HG03025 (cell line): ENCODE measurements around the gene VPS8.

Source experiments
- ATAC-seq: cut with Tn5 transposase; IDR thresholded peaks from one replicate; pipeline ENCODE4 v1.9.1; 2021; ENCODE audit warnings: mild to moderate bottlenecking, moderate library complexity; ENCODE audit not compliant: unreplicated experiment, low FRiP score

Gene VPS8

DNA sequence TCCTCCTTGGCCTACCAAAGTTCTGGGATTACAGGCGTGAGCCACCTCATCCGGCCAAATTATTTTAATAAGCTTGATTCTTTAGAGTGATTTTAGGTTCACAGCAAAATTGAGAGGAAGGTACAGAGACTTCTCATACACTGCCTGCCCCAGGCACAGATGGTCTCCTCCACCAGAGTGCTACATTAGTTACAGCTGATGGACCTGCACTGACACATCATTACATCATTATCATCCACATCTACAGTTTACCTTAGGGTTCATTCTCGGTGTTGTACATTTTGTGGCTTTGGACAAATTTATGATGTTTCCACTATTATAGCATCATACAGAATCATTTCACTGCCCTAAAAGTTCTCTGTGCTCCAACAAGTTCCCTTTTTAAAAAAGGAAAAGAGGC lies 4.4 kb upstream of the VPS8 start:
- no peak for ATAC-seq

DNA sequence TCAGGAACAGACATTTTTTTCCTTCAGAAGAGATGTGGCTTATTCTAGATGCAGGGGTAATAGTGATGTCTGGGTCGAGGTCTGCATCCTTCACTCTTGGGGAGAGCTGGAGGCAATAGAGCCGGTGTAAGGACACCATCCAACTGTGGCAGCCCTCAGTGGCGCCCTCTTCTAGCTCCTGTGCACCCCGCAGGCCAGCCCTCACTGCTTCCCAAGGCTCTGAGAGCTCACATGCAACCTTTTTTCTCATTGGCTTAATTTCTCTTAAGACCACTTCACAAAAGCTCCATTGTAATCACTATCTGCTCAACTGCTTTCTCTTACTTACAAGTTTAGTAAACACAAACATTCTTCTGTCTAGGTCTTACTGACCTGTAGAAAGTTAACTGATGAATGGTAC lies 3.9 kb upstream of the VPS8 start:
- ATAC-seq: no peak

DNA sequence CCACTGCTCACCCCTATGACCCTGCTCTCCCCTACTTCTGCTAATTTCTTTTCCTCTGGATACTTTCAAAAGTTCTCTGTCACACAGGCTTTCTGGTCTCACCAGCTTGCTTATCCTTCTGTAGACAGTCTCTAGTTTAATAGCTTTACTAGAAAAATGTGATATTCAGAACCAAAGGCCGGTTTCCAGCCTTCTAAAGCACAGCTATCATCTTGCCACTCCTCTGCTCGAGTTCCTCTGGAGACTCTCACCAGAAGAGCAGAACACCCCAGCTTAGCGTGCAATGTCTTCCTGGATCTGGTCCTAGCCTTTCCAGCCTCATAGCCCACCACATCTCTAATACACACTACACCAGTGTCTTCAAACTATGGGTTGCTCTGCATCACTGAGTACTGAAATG lies 1.8 kb upstream of the VPS8 start:
- ATAC-seq: no peak

DNA sequence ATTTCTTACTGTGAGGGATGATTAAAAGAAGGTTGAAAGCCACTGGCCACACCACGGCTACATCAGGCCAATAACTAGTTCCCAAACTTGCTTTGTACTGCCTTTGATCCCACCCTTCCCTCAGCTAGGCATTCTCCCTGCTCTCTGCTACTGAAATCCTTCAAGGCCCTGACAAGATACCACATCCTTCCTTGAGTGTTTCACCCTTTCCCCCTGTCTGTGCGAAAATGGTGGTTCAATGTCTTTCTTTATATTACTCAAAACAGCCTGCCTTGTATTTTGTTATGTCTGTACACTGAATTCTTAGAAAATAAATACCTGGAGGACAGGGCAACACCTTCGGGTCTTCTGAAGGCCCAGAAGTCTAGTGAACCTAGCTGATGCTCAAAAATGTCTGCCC lies 932 bp upstream of the VPS8 start:
- no peak for ATAC-seq

DNA sequence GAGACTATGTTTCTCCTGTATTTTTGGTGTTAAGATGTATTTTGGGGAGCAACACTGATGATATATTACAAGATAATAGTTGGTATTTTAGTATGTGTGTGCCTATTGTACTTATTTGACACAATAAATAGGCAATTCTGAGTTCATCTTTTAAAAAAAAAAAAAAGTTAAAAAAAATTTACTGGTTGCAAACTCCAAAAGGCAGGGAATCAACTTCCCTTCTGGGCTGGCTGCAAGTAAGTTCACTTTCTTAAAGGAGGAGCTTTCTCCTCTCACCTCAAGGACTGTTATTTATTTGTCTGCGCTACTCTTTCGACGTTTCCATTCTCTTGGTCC lies 335 bp upstream of the VPS8 start:
- ATAC-seq: no peak

DNA sequence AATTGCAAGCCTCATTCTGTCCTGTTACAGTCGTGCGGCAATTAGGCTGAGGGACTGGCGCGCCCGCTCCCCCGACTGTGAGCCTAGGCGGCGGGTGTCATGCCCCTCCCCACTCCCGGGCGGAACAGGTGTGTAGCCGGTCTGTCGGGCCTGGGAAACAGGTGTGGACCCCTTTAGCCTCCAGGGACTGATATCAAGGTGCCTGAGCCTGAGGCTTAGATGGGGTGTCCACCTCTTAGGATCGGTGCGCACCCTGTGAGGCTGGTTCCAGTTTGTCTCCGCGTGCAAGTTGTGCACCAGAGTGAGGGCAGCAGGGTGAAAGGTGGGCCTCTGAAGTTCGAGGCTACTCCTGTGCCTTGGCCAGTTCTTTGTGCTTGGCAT lies 686 bp downstream of the VPS8 start:
- peak; percentile 42 for ATAC-seq

DNA sequence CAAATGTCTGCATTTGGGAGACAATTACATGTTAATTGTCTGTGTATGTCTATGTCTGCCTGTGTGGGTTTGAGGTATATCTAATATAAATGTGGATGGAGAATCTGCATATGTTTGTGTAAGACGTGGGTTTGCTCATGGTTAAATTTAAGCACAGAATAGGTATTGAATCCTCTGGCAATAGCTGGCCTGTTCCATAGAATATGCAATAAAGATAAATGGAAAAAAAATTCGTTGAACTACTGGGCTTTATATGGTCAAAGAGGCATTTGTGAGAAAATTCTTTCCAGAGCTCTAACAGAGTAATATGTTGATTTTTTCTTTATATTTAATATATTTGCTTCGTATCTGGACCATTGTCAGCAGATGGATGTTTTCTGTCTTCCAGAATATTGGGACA lies 1.4 kb downstream of the VPS8 start:
- ATAC-seq: no peak

DNA sequence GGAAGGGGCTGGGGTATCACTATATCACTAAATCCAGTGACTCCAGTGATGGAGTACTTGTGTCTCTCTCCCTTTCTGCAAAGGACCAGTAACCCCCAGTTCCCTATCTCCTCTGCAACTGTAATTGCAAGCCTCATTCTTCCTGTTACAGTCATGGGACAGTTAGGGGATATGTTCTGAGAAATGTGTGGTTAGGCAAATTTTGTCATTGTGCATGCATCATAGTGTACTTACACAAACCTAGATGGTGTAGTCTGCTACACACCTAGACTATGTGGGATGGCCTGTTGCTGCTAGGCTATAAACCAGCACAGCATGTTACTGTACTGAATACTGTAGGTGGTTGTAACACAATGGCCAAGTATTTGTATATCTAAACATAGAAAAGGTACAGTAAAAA lies 2.2 kb downstream of the VPS8 start:
- no peak for ATAC-seq

DNA sequence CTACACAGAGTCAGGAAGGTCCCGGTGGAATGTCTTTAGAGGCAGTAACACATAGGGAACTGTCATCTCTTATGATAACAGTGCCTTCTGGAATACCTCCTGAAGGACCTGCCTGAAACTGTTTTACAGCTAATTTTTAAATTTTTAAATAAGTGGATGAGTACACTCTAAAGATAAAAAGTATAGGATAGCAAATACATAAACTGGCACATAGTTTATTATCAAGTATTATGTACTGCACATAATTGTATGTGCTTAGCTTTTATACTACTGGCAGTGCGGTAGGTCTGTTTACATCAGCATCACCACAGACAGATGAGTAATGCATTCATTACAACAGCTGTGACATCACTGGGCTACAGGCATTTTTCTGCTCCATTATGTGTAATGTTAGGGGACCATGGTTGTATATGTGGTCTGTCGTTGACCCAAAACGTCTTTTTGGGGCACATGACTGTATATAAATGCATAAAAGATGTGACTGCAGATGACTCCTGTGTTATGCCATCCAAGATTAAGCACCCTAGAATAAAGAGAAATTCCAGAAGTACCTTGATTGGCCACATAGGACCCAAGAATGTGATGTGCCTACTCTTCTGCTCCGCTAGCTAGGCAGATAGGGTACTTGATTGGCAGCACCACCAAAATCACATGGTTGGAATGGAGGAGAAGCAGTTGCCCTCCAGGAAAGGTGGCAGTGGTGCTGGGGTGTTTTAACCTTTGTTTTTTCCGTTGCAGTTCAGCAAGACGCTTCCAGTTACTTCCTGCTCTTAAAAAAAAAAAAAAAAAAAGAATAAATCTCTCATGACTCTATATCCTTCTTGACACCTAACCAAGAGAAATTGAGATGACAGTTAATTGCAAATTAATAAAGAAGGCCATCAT lies 3.3 kb downstream of the VPS8 start:
- no peak for ATAC-seq

DNA sequence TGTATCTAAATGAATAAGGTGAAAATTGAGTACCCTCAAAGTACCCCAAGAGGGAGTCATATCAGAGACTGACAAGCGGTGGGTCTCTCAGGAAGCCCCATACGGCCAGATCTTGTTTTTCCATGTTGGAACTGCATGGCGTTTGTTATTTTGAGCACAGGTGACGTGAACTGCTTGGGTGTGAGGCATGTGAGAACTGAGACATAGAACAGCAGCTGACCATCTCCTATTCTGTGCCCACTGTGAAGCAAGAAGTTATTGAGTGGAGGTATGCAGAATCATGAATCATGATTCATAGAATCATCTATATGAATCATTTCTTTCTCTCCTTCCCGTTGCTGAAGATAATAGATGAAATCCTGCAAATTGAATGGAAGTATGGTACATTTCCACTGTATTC lies 4.6 kb downstream of the VPS8 start:
- no peak for ATAC-seq

DNA sequence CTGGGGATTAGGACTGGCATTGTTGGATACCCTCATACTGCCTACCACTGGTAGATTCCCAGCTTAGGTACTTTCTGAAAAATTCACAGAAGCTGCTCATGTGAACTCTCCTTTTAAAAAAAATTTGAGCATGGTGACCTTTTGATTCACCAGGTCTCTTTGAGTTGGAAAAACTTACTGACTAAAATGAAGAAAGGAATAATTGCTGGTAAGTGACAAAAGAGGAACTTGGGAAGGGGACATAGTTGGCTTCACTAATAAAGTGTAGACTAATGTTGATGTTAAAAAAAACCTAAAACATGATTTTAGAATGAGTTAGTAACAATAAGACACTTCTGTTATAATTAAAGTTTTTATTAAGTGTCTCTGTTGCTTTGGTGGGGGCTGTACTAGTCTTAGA lies 8.6 kb downstream of the VPS8 start:
- no peak for ATAC-seq

DNA sequence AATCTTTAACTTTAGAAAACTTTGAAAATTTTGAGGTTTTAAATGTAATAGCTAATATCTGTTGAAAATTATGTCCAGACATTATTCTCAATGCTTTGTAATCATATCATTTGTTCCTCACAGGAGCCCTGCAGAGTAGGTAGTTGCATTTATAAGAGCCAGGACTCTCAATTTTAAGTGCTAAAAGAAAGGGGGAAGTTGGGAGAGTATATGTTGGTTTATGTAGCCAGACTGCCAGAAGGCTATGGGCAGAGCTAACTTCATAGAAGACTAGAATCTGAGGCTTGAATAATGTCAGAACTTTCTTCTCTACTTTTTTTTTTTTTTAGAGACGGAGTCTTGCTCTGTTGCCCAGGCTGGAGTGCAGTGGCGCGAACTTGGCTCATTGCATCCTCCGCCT lies 9.1 kb downstream of the VPS8 start:
- ATAC-seq: no peak

DNA sequence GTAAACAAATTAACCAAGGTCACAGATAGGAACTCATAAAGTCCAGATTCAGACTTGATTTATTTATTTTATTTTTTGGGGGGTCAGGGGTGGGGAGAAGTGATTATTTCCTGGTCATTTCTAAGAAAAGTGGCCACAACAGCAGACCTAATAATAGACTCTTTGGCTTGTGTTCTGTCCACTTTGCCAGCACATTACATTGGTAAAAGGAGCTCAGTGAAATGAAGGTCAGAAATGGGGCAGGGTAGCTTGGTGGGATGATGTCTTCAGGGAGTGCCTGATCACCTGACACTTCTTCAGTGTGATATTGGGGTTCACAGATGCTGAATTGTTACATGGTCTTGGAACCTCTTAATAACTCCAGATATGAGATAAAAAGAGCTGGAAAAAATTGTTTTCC lies 10.1 kb downstream of the VPS8 start:
- ATAC-seq: no peak

DNA sequence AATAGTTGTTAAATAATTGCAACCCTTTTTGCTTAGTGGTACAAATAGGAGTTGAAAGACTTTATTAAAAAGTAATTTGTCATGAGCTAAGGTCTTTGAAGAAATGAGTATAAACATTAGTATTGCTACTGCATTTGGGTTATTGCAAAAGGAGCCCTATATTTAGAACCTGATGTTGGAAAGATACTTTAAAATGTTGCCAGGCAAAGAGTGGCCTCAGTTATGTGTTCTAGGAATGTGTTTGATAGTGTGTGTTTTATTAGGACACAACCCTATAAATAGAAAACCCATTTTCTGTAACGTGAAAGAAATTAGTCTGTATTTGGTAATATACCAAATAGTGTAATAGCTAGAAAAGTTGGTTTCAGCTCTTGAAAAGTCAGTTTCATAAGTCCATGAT lies 10.7 kb downstream of the VPS8 start:
- ATAC-seq: no peak

DNA sequence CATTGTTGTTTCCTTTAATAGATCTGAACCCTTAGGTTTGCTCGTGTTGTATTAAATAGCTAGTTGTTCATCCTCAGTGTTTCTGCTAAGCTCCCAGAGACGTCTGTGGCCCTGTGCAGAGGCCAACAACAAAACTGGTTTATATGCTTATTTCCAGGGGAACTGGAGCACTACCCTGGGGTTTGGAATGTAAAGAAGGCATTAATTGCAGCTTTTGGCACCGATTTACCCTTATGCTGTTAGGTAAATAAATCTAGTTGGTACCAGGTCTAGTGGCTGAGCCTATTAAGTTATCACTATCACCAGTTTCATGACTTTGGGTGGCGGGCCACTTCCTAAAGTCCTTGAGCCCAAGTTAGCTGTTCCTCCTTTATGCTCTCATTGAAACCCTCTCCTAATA lies 12.0 kb downstream of the VPS8 start:
- no peak for ATAC-seq

DNA sequence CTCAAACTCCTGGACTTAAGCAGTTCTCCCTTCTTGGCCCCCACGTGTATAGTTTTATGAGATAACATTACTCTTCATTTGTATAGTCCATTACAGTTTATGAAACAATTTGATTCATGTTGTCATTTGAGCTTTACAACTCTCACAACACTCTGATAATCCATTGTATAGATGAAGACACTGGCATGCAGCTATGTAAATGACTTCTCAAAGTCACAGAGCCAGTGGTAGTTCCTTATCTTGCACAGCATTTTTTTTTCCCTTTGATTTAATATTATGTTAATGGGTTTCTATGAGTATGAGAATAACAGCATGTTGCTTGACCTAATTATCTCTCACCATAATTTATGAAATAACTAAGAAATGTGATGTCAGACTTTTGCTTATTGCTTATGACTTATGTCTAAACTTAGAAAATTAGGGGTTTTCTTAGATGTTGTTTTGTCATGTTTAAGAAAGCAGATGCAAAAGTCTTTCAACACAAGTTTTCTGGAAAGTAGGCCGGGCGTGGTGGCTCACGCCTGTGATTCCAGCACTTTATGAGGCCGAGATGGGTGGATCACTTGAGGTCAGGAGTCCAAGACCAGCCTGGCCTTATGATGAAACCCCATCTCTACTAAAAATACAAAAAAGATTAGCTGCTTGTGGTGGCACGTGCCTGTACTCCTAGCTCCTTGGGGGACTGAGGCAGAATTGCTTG lies 13.3 kb downstream of the VPS8 start:
- no peak for ATAC-seq

DNA sequence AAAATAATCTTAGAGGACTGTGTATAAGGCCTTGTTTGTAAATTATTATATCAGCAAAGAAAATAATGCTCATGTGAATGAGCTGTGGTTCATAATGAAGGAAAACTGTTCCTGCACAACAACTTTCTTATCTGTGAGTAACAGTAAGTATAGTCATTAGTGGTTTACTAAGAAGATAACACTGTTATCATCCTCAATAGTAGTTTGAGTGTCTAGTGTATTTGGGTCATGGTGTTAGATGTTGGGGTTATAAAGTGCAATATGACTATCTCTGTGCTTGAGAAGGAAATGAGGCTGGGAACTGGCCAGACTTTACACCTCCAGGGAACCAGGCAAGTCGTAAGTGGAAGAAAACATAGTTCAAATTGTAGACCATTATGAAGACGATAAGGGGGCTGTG lies 15.6 kb downstream of the VPS8 start:
- ATAC-seq: no peak

DNA sequence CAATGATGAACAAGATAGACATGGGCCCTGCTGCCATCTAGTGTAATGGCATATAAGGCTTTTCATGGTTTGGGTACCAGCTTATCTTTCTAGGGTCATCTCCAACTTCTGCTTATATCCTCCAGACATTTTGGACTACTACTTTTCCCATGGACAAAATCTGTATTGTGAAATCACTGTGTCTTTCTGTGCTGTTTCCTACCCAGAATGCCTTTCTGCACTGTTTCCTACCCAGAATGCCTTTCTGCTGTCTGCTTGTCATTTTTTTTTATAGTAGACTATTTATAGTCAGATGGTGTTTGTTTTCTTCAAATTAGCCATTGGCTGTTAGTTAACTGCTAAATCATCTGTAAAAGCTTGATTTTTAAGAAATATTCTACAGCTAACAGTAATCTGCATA lies 20.1 kb downstream of the VPS8 start:
- ATAC-seq: no peak

DNA sequence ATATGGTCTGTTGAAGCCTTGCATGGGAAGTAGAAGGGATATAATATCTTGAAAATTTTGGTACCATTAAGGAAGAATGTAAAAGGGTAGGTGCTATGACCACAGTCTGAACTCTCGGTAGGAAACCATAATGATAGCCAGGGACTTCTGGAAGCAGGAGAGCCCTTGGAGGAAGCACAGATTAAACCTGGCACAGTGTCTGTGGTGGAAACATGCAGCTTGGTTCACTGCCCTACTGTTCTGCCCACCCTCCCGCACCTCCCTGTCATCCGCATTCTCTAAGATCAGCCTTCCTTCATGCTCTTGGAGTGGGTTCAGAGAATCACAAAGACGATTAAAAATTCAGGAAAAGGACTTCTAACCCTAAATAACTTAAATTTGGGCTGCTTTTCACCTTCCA lies 20.9 kb downstream of the VPS8 start:
- no peak for ATAC-seq

DNA sequence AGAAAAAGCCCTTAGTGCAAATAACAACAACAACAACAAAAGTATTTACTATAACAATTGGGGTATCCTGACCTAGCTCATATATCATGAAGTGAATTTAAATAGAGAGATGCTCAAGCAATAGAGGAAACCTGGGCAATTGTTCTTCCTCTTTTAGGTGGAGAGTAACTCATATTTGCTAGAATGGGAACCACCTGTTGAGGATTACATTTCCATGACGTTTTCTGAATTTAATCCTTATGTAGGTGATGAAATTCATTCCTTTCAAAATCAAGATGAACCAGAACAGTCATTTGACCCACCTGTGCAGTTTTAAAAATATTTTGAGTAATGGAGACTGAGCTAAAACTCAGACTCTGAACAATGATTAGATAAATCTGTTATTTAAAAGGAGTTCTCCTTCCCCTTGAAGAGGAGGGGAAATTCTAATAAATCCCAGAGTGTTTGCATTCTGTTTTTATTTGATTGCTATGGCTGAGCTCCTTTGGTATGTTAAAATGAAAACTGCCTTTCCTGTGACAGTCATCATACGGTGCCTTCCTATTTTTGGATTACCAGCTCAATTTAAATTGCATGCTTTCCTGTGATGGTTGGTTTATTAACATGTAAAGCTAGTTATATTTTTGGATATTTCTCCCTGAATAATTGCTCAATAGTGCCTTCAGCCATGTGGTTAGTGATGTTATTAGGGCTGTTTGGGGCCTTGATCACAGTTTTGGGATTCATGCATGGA lies 24.3 kb downstream of the VPS8 start:
- ATAC-seq: no peak

DNA sequence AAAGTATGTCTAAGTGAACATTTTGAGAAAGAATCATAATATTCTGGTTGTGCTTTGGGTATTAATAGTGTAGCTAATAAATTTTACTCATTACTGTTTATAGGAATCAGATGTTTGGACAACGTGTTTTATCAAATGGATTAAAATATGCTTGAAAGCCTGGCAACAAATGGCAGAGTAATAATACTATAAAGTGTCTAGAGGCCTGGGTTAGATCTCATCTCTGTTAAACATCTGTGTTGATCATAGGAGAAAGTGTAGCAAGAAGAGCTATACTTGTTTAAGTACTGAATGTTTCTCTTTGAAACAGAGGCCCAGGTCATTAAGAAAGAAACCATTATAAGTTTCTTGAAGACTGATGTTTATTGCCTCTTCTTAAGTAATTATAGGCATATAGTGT lies 30.5 kb downstream of the VPS8 start:
- ATAC-seq: no peak

DNA sequence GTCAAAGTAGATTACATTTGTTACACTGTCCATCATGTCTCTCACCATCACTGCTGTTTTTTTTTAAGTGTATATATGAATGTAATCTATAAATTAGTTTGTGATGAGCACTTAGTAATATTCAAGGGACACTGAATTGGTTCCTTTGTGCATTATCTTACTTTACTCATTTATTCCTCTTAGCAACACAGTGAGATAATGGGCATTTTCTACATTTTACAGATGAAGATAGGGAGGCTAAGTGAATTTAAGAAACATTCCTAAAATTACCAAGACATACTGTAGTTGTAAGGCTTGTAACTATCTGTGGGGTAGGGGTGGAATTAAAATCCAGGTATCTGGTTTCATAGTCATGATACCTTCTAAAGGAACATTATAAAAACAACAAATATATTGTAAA lies 33.9 kb downstream of the VPS8 start:
- no peak for ATAC-seq
